Karpas-422 (cell line): Measurements from ENCODE around the gene DNMT3A. TPM values are rescaled to one million over a fixed set of nuclear protein-coding genes. Genes with fewer than 3 reads are reported as not detected.

ENCODE experiments used
- DNase-seq: peaks from one replicate; pipeline ENCODE4 v3.0.0-alpha.2; 2015
- H2AFZ ChIP-seq: fragments of 200-600 bp; sonication (generic); 2 replicates; pipeline ENCODE4 v1.6.1; 2014; ENCODE audit warnings: antibody characterized with exemption, low read length, mixed read lengths
- H3K27ac ChIP-seq: fragments of 200-600 bp; sonication (generic); 2 replicates; pipeline ENCODE4 v1.5.1; 2014; ENCODE audit warnings: mild to moderate bottlenecking, low read length, moderate library complexity
- H3K27me3 ChIP-seq: fragments of 200-600 bp; sonication (generic); 2 replicates; pipeline ENCODE4 v1.6.1; 2014; ENCODE audit warnings: low read length, mixed read lengths
- H3K36me3 ChIP-seq: fragments of 200-600 bp; sonication (generic); 2 replicates; pipeline ENCODE4 v1.6.1; 2014; ENCODE audit warnings: low read length, mixed read lengths; ENCODE audit not compliant: insufficient read depth
- H3K4me1 ChIP-seq: fragments of 200-600 bp; sonication (generic); 2 replicates; pipeline ENCODE4 v1.6.1; 2014; ENCODE audit warnings: mild to moderate bottlenecking, low read length, mixed read lengths
- H3K4me2 ChIP-seq: fragments of 200-600 bp; sonication (generic); 2 replicates; pipeline ENCODE4 v1.6.1; 2014; ENCODE audit warnings: low read length, low read depth, mild to moderate bottlenecking; ENCODE audit not compliant: poor library complexity, severe bottlenecking
- H3K4me3 ChIP-seq: fragments of 200-600 bp; sonication (generic); 2 replicates; pipeline ENCODE4 v1.5.1; 2014; ENCODE audit warnings: mild to moderate bottlenecking, antibody characterized with exemption, low read length, mixed read lengths
- H3K79me2 ChIP-seq: fragments of 200-600 bp; sonication (generic); 2 replicates; pipeline ENCODE4 v1.6.1; 2014; ENCODE audit warnings: mild to moderate bottlenecking, low read length, mixed read lengths
- H3K9ac ChIP-seq: fragments of 200-600 bp; sonication (generic); 2 replicates; pipeline ENCODE4 v1.6.0; 2014; ENCODE audit warnings: low read length
- H3K9me2 ChIP-seq: fragments of 200-600 bp; sonication (generic), shearing (Covaris generic); replicated peaks from 2 replicates; pipeline ENCODE4 v1.6.0; 2014; ENCODE audit warnings: mild to moderate bottlenecking, low read length, moderate library complexity; ENCODE audit not compliant: insufficient read depth
- H3K9me3 ChIP-seq: fragments of 300-700, 200-600 bp; sonication (generic); 2 replicates; pipeline ENCODE4 v1.6.1; 2014; ENCODE audit warnings: low read length, mixed read lengths
- H4K20me1 ChIP-seq: fragments of 200-600 bp; sonication (generic); 2 replicates; pipeline ENCODE4 v1.6.1; 2014; ENCODE audit warnings: mild to moderate bottlenecking, antibody characterized with exemption, low read length, low read depth; ENCODE audit not compliant: insufficient read depth
- total RNA-seq: library from RNA; depleted of rRNA; stranded (reverse); fragments of >200 nt; shearing (Covaris generic); gene quantifications from 2 replicates; pipeline ENCODE4 v1.2.3, GENCODE V29; 2014; ENCODE audit warnings: low replicate concordance

DNMT3A gene
- total RNA-seq, 1 experiment from 2014 or later: 0.97 TPM

DNA sequence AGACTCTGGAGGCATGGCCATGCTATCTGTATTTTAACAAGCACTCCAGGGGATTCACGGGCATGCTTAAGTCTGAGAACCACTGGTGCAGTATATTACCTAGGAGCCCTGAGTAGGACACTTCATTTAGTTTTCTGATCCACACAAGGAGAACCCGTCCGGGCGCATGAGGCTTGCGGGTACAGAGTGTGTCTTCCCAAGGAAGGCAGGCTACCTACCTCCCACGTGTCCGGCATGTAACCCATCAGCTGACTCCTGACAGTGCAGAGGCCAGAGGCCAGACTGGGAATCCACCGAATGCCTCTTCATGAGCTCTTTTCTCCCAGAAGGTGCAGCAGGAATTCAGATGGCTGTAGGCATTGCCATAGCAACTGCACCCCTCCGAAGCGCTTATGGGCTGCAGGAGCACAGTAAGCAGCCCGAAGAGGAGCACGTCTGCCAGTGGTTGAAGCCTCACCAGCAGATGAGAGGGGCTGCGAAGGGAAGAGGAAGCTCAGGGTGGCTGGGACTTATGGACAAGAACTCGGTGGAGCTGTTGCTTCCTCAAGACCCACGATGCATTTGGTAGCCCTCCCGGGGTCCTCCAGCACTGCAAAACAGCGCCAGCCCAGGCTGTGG is 33.8 kb upstream of the DNMT3A start:
- Histone ChIP-seq H3K27me3 (no peaks in the 10 kb centered on the region), H3K9me3 (no peaks in the 10 kb centered on the region), H3K79me2 (no peaks in the 10 kb centered on the region), H3K27ac (no peak overlapping the region), H3K4me2 (no peak overlapping the region), H4K20me1 (no peaks in the 10 kb centered on the region), H3K4me3 (no peak overlapping the region), H2AFZ (no peak overlapping the region), H3K9ac (no peak overlapping the region), H3K36me3 (no peaks in the 10 kb centered on the region), H3K4me1 (peaks cover 10% of the 10 kb centered on the region), H3K9me2 (no peaks in the 10 kb centered on the region)
- no peak for DNase-seq

DNA sequence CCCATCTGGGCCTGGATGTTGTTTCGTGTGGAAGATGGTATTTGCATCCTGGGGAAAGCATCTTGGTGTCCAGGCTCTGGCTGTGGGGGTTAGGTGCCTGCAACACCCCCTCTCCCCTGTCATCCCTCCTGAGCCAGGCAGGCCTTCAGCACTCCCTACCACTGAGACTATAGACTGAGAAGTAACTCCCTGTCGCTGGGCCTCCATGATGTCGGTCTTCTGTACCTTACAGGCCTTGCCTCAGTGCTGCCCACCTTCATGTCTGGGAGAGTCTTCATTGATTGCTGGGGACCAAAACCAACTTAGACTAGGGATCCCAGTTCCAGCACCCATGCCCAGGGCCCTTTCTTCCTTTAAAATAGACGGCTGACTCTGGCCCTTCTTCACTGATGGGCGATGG is 33.1 kb upstream of the DNMT3A start:
- H3K9me3 ChIP-seq: no peaks in the 10 kb centered on the region
- no peak overlapping the region for H3K9ac ChIP-seq
- H3K4me2 ChIP-seq: no peak overlapping the region
- H3K36me3 ChIP-seq: no peaks in the 10 kb centered on the region
- peaks cover 10% of the 10 kb centered on the region for H3K4me1 ChIP-seq
- H2AFZ ChIP-seq: no peak overlapping the region
- H3K27me3 ChIP-seq: no peaks in the 10 kb centered on the region
- no peak overlapping the region for H3K27ac ChIP-seq
- no peak for DNase-seq
- H3K79me2 ChIP-seq: no peaks in the 10 kb centered on the region
- H3K4me3 ChIP-seq: no peak overlapping the region
- H4K20me1 ChIP-seq: no peaks in the 10 kb centered on the region
- no peaks in the 10 kb centered on the region for H3K9me2 ChIP-seq

DNA sequence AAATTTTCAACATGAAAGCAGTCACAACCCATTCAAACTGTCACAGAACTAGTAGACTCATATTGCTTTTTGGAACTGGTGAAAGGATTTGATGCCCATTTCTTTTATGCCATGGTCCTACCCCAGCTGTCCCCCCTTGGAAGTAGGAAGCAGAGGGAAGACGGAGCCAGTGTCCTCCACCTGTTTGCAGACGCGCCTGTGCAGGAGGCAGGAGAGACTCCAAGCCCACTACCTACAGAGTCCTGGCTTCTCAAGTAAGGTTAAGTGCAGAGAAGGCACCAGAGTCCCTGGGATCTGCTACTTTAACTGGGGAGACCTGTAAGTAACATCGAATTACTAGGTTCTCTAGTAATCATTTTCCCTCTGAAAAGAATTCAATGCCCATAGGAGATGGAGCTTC is 32.7 kb upstream of the DNMT3A start:
- no peaks in the 10 kb centered on the region for H3K36me3 ChIP-seq
- no peak overlapping the region for H3K27ac ChIP-seq
- no peaks in the 10 kb centered on the region for H3K79me2 ChIP-seq
- H3K4me3 ChIP-seq: no peak overlapping the region
- peaks cover 10% of the 10 kb centered on the region for H3K4me1 ChIP-seq
- H2AFZ ChIP-seq: no peak overlapping the region
- no peaks in the 10 kb centered on the region for H3K9me2 ChIP-seq
- H3K9me3 ChIP-seq: no peaks in the 10 kb centered on the region
- no peaks in the 10 kb centered on the region for H4K20me1 ChIP-seq
- no peaks in the 10 kb centered on the region for H3K27me3 ChIP-seq
- no peak overlapping the region for H3K4me2 ChIP-seq
- DNase-seq: no peak
- H3K9ac ChIP-seq: no peak overlapping the region

DNA sequence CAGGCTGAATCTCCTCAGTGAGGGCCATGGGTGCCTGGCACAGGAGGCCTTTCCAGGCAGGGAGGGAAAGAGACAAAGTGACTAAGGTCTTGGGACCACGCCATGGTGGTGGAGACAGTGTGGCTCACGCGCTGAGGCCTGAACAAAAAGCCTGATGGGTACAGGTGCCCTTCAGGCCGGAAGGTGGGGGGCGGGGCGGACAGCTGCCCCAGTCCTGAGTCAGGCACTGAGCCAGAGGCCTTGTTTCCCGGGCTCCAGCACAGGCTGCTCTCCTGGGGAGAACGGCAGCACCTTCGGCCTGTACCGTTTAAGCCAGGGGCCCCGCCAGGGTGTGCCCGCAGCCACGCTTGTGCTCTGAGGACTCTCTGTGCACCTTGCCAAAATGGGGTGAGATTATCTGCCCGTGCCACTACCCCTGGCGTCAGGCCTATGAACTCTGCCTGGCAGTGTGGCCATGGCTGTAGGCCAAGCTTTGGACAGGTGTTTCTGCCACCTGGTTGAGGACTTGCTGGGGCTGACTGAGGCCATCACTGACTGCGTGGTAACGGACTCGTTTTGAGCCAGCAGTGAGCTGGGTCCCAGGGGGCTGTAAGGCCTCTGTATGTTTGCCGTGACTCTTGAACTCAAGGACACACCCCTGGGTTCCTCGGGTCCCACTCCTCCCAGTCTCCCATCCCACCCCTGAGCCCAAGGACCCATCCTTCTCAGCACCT is 31.7 kb upstream of the DNMT3A start:
- Histone ChIP-seq H3K9me2 (no peaks in the 10 kb centered on the region), H3K36me3 (no peaks in the 10 kb centered on the region), H3K27me3 (no peaks in the 10 kb centered on the region), H3K79me2 (no peaks in the 10 kb centered on the region), H3K4me3 (no peak overlapping the region), H3K4me2 (no peak overlapping the region), H3K27ac (no peak overlapping the region), H3K9me3 (no peaks in the 10 kb centered on the region), H4K20me1 (no peaks in the 10 kb centered on the region), H3K9ac (no peak overlapping the region), H2AFZ (no peak overlapping the region), H3K4me1 (peaks cover 10% of the 10 kb centered on the region)
- no peak for DNase-seq

DNA sequence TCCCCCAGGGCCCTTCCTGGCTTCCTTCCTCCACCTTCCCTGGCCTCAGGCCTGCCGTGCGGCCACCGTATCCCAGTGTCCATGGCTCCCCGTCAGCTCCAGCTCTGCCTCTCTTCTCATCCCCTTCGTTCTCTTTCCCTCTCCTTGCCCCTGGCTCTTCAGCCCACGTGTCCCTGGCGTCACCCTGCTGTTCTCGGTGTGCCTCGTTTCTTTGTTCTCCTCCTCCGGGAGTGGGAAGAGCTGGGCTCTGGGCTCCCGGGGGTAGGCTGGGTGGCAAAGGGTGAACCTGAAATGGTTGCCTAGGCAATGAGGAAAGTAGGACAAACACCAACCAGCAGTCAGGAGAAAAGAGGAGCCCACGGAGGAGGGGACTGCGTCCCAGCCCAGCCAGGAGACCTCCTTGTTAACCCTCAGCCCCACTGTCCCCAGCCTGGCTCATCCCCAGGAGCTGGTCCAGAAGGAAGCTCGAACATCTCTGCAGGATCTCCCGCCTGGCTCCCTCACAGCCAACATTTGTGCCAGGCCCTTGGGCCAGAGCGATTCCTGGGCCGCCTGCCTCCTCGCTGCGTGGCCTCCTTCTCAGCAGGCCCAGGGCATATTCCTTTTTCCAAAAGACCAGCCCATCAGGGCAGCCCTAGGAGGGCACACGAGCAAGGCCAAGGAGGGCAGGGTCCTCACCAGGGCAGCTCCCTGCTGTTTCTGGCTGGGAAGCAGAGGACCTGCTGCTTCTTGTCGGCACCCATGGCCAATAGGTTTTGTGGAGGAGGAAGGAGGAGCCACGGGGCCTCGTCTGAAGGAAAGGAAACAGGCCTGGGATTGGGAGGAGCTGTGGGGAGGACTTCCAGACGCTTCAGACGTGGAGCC is 30.9 kb upstream of the DNMT3A start:
- Histone ChIP-seq H3K79me2 (no peaks in the 10 kb centered on the region), H3K9ac (no peak overlapping the region), H3K4me3 (no peak overlapping the region), H2AFZ (no peak overlapping the region), H3K4me2 (no peak overlapping the region), H4K20me1 (no peaks in the 10 kb centered on the region), H3K4me1 (peaks cover 10% of the 10 kb centered on the region), H3K9me3 (no peaks in the 10 kb centered on the region), H3K9me2 (no peaks in the 10 kb centered on the region), H3K27me3 (no peaks in the 10 kb centered on the region), H3K27ac (no peak overlapping the region), H3K36me3 (no peaks in the 10 kb centered on the region)
- no peak for DNase-seq

DNA sequence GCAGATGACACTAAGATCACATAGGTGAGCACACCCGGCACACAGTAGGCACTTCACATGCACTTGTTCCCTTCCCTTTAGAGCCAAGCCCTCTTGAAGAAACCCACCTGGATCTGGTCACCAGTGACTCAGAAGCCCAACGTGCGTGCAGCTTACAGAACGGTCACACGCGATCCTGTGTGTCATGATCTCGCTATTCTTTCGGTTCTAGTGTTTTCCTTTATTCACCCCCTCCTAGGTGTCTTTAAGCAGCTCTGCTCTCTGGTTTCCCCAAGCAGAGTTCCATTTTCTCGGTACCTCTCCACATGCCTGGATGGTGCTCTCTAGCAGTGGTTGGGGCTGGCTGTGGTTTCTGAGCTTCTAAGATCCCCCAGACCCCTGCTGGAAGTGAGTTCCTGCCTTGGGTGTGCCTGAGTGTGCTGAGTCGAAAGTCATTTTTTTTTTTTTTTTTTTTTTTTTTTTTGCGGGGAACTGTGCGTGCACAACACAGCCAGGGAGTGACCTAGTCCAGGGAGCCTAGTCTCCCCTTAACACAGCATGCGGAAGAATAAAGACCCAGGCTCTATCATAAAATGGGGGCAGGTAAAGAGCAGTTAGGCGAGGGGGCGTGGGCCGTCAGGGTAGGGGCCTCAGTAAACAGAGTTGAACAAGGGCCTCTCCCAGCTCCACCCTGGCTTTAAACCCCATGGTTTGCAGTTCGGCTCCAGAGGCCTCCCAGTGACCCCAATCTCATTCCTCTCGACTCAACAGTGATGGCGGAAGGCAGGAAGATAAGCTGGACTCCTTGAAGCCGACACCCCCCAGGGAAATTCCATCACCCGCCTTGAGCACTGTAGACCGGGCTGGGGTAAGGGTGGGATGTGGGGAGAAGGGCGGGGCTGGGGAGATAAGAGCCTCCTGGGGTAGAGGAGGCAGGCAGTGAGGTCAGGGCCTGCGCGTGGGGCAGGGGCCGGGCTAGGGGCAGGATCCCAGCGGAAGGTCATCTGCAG is 29.8 kb upstream of the DNMT3A start:
- Histone ChIP-seq H2AFZ (no peak overlapping the region), H3K4me3 (no peak overlapping the region)

DNA sequence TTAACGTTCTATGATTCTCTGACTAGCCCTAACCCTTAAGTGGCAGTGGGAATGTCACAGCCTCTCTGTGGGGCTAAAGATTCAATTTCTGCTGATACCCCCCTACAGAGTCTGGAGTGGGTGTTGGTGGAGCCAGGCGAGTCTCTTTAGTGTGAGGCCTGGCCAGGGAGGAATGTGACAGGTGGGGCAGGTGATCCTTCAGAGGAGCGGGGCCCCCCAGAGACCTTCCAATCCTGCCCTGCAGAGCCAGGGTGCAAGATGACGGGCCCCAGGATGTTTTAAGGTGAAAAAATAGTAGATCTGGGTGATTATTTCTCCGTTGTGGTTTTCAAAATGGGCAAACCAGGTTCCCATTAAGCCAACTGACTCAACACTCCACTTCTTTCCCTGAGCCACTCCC is 28.2 kb upstream of the DNMT3A start:
- no peak overlapping the region for H3K4me2 ChIP-seq
- no peaks in the 10 kb centered on the region for H3K4me1 ChIP-seq
- H3K9me2 ChIP-seq: no peaks in the 10 kb centered on the region
- no peaks in the 10 kb centered on the region for H4K20me1 ChIP-seq
- no peak overlapping the region for H2AFZ ChIP-seq
- no peaks in the 10 kb centered on the region for H3K9me3 ChIP-seq
- no peak for DNase-seq
- H3K27me3 ChIP-seq: no peaks in the 10 kb centered on the region
- H3K9ac ChIP-seq: no peak overlapping the region
- no peak overlapping the region for H3K4me3 ChIP-seq
- H3K36me3 ChIP-seq: no peaks in the 10 kb centered on the region
- no peak overlapping the region for H3K27ac ChIP-seq
- H3K79me2 ChIP-seq: no peaks in the 10 kb centered on the region

More for the DNA sequence above, 29.8 kb upstream of the DNMT3A start:
- Histone ChIP-seq H3K36me3 (no peaks in the 10 kb centered on the region), H3K27me3 (no peaks in the 10 kb centered on the region), H3K4me1 (peaks cover 2% of the 10 kb centered on the region), H3K27ac (no peak overlapping the region), H3K79me2 (no peaks in the 10 kb centered on the region), H3K4me2 (no peak overlapping the region), H3K9me3 (no peaks in the 10 kb centered on the region), H3K9me2 (no peaks in the 10 kb centered on the region), H3K9ac (no peak overlapping the region), H4K20me1 (no peaks in the 10 kb centered on the region)
- no peak for DNase-seq
